ENCODE measurements around the gene AFF3. TPM values are rescaled to one million over a fixed set of nuclear protein-coding genes. Genes with fewer than 3 reads are reported as not detected.

Gene AFF3
- total RNA-seq, 1 experiment from 2014 or later, result not detected

DNA sequence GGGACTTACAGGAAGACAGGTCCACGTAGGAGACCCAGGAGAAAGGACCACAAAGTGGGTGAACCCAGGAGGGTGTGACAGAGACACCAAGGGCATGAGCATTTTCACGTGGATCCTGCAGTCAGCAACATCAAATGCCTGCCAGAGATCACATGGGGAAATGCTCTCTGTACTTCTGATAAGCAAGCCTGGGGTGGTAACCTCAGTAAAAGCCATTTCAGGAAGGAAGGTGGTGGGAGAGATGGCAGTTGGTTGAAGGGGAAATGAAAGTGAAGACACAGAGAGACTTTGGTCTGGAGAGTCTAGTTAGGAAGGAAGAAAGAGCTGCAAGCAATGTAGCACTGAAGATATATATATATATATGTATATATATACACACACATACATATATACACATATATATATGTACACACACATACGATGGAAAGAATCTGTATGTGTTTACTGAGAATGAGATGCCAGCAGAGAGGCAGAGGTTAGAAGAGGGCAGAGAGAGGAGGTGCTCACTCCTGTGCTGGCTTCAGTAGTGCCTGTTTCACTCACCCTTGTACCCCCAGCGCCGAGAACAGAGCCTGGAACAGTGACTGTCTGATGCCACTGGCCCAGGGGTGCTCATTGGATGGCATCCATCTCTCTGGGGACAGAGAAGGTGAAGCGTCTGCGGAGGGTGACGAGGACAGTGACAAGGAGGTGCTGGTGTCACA is 314.9 kb downstream of the AFF3 start:
- H2AFZ ChIP-seq, result no peak overlapping the region
- H3K4me3 ChIP-seq, result no peak overlapping the region
- no peaks in the 10 kb centered on the region for H3K36me3 ChIP-seq (ENCODE audit: low read depth)
- TF ChIP-seq EZH2 (IDR thresholded peaks at IDR 0.05; ENCODE audit: low read depth), result no peak
- TF ChIP-seq, protein P1, sequence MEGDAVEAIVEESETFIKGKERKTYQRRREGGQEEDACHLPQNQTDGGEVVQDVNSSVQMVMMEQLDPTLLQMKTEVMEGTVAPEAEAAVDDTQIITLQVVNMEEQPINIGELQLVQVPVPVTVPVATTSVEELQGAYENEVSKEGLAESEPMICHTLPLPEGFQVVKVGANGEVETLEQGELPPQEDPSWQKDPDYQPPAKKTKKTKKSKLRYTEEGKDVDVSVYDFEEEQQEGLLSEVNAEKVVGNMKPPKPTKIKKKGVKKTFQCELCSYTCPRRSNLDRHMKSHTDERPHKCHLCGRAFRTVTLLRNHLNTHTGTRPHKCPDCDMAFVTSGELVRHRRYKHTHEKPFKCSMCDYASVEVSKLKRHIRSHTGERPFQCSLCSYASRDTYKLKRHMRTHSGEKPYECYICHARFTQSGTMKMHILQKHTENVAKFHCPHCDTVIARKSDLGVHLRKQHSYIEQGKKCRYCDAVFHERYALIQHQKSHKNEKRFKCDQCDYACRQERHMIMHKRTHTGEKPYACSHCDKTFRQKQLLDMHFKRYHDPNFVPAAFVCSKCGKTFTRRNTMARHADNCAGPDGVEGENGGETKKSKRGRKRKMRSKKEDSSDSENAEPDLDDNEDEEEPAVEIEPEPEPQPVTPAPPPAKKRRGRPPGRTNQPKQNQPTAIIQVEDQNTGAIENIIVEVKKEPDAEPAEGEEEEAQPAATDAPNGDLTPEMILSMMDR (conservative IDR thresholded peaks at IDR 0.05), result no peak
- no peak overlapping the region for H3K4me2 ChIP-seq
- H3K4me1 ChIP-seq (replicated peaks; ENCODE audit: insufficient read depth), result no peaks in the 10 kb centered on the region
- no TSS peak for BruUV-seq (replicated peaks)
- ChIA-PET CTCF (no interaction called here), POLR2A (ENCODE audit: unreplicated experiment) (no interaction called here)
- no peak overlapping the region for H3K27ac ChIP-seq
- H3K79me2 ChIP-seq (ENCODE audit: low read depth), result no peaks in the 10 kb centered on the region
- H3K9me2 ChIP-seq (ENCODE audit: insufficient read depth), result no peaks in the 10 kb centered on the region
- no peaks in the 10 kb centered on the region for H3K9me3 ChIP-seq (ENCODE audit: insufficient read depth, low read depth)
- H4K20me1 ChIP-seq (ENCODE audit: insufficient read depth), result no peaks in the 10 kb centered on the region
- H3F3A ChIP-seq (ENCODE audit: insufficient read depth, low read depth), result no peaks in the 10 kb centered on the region
- intact Hi-C loops (cut with micrococcal nuclease; ENCODE audit: unreplicated experiment), result loop anchor here (10.0 kb wide), 1 partner anchor 273 kb away; no protein-coding TSS in a partner anchor
- DNase-seq, result no peak
- peaks cover 81% of the 10 kb centered on the region for H3K27me3 ChIP-seq (ENCODE audit: insufficient read depth, low read depth)

DNA sequence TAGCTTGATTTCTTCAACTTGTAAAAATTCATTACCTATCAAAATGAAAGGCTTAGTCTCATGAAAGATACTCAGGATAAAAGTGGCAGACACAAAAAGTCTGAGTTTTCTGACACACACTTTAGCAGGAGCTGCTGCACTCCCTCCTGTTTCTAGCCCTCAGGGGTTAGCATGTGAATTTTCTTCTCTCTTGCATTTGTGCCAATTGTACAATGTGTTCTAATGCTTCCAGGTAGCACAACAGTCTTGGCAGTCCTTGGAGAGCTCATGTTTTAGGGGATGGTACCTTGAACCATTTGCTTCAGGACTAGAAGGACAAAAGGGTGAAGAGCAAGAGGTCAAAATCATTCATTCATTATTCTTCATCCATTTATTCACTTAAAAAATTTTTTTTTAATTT is 316.8 kb downstream of the AFF3 start:
- no peaks in the 10 kb centered on the region for H4K20me1 ChIP-seq (ENCODE audit: insufficient read depth)
- H3K9me3 ChIP-seq (ENCODE audit: insufficient read depth, low read depth), result no peaks in the 10 kb centered on the region
- no peaks in the 10 kb centered on the region for H3K79me2 ChIP-seq (ENCODE audit: low read depth)
- no peaks in the 10 kb centered on the region for H3K9me2 ChIP-seq (ENCODE audit: insufficient read depth)
- no peaks in the 10 kb centered on the region for H3K36me3 ChIP-seq (ENCODE audit: low read depth)
- no peak for TF ChIP-seq EZH2 (IDR thresholded peaks at IDR 0.05; ENCODE audit: low read depth)
- TF ChIP-seq, protein P1 (conservative IDR thresholded peaks at IDR 0.05), result no peak
- no peak overlapping the region for H2AFZ ChIP-seq
- no peak for DNase-seq
- no TSS peak for BruUV-seq (replicated peaks)
- H3F3A ChIP-seq (ENCODE audit: insufficient read depth, low read depth), result no peaks in the 10 kb centered on the region
- peaks cover 80% of the 10 kb centered on the region for H3K27me3 ChIP-seq (ENCODE audit: insufficient read depth, low read depth)
- CTCF ChIA-PET, result no interaction called here
- H3K4me2 ChIP-seq, result no peak overlapping the region
- no peak overlapping the region for H3K4me3 ChIP-seq
- POLR2A ChIA-PET (ENCODE audit: unreplicated experiment), result no interaction called here
- no peak overlapping the region for H3K27ac ChIP-seq
- intact Hi-C loops (cut with micrococcal nuclease; ENCODE audit: unreplicated experiment), result loop anchor here (10.0 kb wide), 1 partner anchor 271 kb away; no protein-coding TSS in a partner anchor
- no peaks in the 10 kb centered on the region for H3K4me1 ChIP-seq (replicated peaks; ENCODE audit: insufficient read depth)

DNA sequence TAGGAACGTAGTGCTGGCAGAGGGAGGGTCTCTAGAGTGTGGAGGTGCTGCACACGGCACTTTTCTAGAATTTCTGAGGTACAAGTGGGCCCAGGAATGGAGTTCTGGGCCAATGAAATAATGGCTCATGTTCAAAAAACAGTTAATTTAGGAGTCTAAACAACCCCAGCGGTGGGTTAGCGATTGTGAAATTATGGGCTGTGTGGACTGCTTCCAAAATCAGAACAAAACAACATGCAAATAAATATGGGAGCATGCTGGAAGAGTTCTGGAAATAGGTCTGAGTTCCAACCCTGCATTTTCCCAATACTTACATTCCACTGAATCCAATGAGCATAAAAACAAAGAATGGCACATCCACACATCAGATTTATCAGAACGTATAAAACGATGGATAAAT is 317.6 kb downstream of the AFF3 start:
- Histone ChIP-seq H3F3A (ENCODE audit: insufficient read depth, low read depth) (no peaks in the 10 kb centered on the region), H3K79me2 (ENCODE audit: low read depth) (no peaks in the 10 kb centered on the region), H3K27me3 (ENCODE audit: insufficient read depth, low read depth) (peaks cover 81% of the 10 kb centered on the region), H3K27ac (no peak overlapping the region), H3K4me2 (no peak overlapping the region), H3K36me3 (ENCODE audit: low read depth) (no peaks in the 10 kb centered on the region), H3K4me1 (replicated peaks; ENCODE audit: insufficient read depth) (no peaks in the 10 kb centered on the region), H2AFZ (no peak overlapping the region), H3K4me3 (no peak overlapping the region), H3K9me2 (ENCODE audit: insufficient read depth) (no peaks in the 10 kb centered on the region), H3K9me3 (ENCODE audit: insufficient read depth, low read depth) (no peaks in the 10 kb centered on the region), H4K20me1 (ENCODE audit: insufficient read depth) (no peaks in the 10 kb centered on the region)
- TF ChIP-seq EZH2 (IDR thresholded peaks at IDR 0.05; ENCODE audit: low read depth), result no peak
- TF ChIP-seq, protein P1 (conservative IDR thresholded peaks at IDR 0.05), result no peak
- DNase-seq, result no peak
- ChIA-PET CTCF (no interaction called here), POLR2A (ENCODE audit: unreplicated experiment) (no interaction called here)
- BruUV-seq (replicated peaks), result no TSS peak
- intact Hi-C loops (cut with micrococcal nuclease; ENCODE audit: unreplicated experiment), result loop anchor here (5.0 to 10.0 kb wide), 2 partner anchors 270 to 418 kb away; no protein-coding TSS in a partner anchor

All from PC-9 (cell line).